T-helper 17 cell (primary cell): Measurements from ENCODE around the gene PARVA. TPM values are rescaled to one million over a fixed set of nuclear protein-coding genes. Genes with fewer than 3 reads are reported as not detected.
"Not testable (repeated sequence)": the region's sequence is repeated elsewhere in the genome, so short reads cannot be mapped to it uniquely, and the experiment has no call there.

Source experiments
- ATAC-seq: fragments of 150-1000 bp; cut with Tn5 transposase; 2 replicates; pipeline ENCODE4 v1.10.0; 2021; ENCODE audit warnings: mild to moderate bottlenecking, moderate library complexity
- DNase-seq, 3 donors: peaks; one replicate each; pipeline versions ENCODE4 v3.0.0 to v3.0.0-alpha.2; 2020 to 2021
- H3K9me3 ChIP-seq: one replicate; pipeline ENCODE4 v1.7.0; 2013; ENCODE audit warnings: low read length, mild to moderate bottlenecking; ENCODE audit not compliant: control insufficient read depth, poor library complexity, severe bottlenecking
- H3K27ac Mint-ChIP-seq: one replicate; pipeline ENCODE4 v1.8.0; 2022; ENCODE audit warnings: mild to moderate bottlenecking, moderate library complexity, mixed read lengths
- H3K27me3 Mint-ChIP-seq: one replicate; pipeline ENCODE4 v1.8.0; 2022; ENCODE audit warnings: mixed read lengths
- H3K36me3 Mint-ChIP-seq: one replicate; pipeline ENCODE4 v1.8.0; 2022; ENCODE audit warnings: low read depth, mixed read lengths
- H3K4me1 Mint-ChIP-seq: one replicate; pipeline ENCODE4 v1.8.0; 2022; ENCODE audit warnings: mild to moderate bottlenecking, mixed read lengths
- H3K4me3 Mint-ChIP-seq: one replicate; pipeline ENCODE4 v1.8.0; 2022; ENCODE audit warnings: mild to moderate bottlenecking, moderate library complexity, mixed read lengths
- total RNA-seq, 4 donors: library from RNA in 2 of 4; stranded (reverse) in 2 of 4; gene quantifications; one replicate each; pipeline ENCODE4 v1.2.3 and lab custom pipeline; 2022 to 2026

The PARVA gene, protein sequence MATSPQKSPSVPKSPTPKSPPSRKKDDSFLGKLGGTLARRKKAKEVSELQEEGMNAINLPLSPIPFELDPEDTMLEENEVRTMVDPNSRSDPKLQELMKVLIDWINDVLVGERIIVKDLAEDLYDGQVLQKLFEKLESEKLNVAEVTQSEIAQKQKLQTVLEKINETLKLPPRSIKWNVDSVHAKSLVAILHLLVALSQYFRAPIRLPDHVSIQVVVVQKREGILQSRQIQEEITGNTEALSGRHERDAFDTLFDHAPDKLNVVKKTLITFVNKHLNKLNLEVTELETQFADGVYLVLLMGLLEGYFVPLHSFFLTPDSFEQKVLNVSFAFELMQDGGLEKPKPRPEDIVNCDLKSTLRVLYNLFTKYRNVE
- total RNA-seq, result 1 to 10 TPM in 1 of 2 donors, under 1 TPM in 1; 0.16 to 1.8 TPM
- 0.35 to 1.5 reads per million in 2 donors for total RNA-seq (lab: John Stamatoyannopoulos, UW)

DNA sequence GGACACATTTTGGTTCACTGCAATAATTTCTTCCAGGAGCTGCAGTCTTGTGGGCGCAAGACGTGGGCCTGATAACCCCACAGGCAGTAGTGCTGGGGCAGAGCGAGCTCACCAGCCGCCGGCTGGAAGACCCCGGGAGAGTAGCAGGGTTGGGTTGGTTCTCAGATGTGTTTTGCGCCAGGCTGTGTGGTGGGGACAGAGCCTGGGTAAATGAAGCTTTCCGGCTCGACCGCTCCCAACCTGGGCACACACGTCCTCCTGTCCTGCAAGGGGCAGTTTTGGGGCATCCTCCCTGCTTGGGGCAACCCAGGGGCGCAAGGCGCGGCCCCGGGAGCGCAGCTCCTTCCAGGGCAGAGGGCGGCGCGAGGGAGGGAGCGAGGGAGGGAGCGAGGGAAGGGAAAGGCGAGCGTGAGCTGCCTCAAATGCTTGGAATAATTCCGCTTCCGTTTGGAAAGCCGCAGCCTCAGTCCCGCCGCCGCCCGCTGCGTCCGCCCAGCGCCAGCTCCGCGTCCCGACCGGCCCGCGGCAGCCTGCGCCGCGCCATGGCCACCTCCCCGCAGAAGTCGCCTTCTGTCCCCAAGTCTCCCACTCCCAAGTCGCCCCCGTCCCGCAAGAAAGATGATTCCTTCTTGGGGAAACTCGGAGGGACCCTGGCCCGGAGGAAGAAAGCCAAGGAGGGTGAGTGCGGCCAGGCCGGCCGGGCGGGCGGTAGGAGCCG is at the start of gene PARVA:
PARVA (plus strand) TSS at position 466 of the 718 bp plus-strand sequence; CDS start at position 543, 77 bp downstream.
- Mint-ChIP-seq H3K4me1 (peaks cover 6% of the 10 kb centered on the region), H3K27me3 (peaks cover 8% of the 10 kb centered on the region), H3K27ac (peak within 1 kb of the TSS; percentile 61), H3K36me3 (no peaks in the 10 kb centered on the region), H3K4me3 (peak within 1 kb of the TSS; percentile 87)
- DNase-seq (no peak), ATAC-seq (peak; percentile 25)
- no peaks in the 10 kb centered on the region for H3K9me3 ChIP-seq

DNA sequence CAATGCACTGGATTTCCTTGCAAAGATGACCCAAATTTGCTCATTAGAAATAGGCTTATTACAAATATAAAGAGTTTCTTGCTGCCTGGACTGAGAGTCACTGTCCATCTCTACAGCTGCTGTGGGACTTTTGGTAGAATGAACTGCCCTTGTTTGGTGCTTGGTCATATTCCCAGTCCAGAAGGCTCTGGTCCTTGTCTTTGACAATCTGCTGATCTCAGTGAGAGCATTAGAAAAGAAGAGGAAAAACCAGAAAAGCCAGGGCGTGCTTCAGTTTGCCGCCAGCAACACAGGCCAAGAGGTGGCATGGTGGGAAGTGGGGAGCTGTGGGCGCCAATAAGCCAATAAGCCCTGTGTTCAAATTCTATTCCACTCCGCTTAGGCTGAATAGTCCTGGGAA is 48.2 kb upstream of the PARVA start:
- H3K27ac Mint-ChIP-seq, result no peak overlapping the region

DNA sequence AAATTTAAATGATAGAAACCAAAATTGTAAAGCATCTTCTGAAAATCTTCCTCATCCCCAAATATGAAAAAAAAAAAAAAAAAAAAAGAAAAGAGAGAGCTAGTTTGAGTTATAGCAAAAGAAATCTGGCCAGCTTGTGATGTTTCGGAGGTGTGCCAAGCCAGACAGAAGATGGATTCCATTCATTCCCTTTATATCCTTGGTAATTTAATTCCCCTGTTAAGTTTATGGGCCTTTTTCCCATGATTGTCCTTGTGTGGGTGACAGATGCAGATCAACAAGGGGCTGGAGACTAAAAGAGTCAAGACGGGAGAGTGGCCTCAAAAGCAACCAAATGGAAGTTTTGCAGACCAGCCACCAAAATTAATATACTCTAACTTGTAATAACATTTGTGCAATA is 47.6 kb upstream of the PARVA start:
- no peaks in the 10 kb centered on the region for H3K27me3 Mint-ChIP-seq
- H3K9me3 ChIP-seq, result no peaks in the 10 kb centered on the region
- ATAC-seq (no peak), DNase-seq (no peak)
- H3K4me3 Mint-ChIP-seq, result no peak overlapping the region
- no peak overlapping the region for H3K27ac Mint-ChIP-seq
- H3K4me1 Mint-ChIP-seq, result peaks cover 4% of the 10 kb centered on the region
- H3K36me3 Mint-ChIP-seq, result peaks cover 6% of the 10 kb centered on the region

More for the DNA sequence above, 48.2 kb upstream of the PARVA start:
- no peak for DNase-seq
- Mint-ChIP-seq H3K36me3 (peaks cover 10% of the 10 kb centered on the region), H3K27me3 (no peaks in the 10 kb centered on the region), H3K4me3 (no peak overlapping the region), H3K4me1 (peaks cover 4% of the 10 kb centered on the region)
- no peaks in the 10 kb centered on the region for H3K9me3 ChIP-seq
- ATAC-seq, result no peak

DNA sequence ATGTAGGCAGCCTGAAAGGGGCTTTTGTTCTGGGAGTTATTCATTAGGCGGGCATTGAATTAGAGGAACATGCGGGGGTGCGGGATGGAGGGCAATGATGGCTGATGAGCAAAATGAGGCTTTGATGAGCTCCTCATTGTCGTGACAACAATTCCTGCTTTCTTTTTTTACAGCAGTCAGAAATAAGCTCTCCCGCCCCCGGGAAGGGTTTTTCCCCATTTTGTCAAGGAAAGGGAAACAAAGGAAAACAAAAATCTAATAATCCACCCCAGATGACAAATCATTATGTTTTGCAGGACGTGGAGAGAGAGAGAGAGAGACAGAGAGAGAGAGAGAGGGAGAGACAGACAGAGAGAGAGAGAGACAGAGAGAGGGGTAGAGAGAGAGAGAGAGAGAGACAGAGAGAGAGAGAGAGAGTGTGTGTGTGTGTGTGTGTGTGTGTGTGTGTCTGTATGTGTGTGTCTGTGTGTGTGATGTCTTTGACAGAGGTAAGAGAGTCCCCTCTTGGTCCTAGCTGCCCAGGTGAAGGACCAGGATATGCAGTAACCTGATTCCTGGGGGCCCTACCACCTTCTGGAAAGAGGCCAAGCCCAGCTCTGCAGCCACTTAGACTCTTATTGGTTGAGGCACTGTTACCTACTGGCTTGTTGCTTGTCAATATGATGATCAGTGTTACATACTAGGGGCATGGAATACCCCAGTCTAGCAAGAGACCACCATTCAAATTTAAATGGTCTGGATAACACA is 46.7 kb upstream of the PARVA start:
- peaks cover 4% of the 10 kb centered on the region for H3K4me1 Mint-ChIP-seq
- ATAC-seq, result no peak
- H3K27ac Mint-ChIP-seq, result peak overlapping the region; percentile 47
- no peak for DNase-seq
- H3K27me3 Mint-ChIP-seq, result no peaks in the 10 kb centered on the region
- H3K36me3 Mint-ChIP-seq, result peaks cover 6% of the 10 kb centered on the region
- no peaks in the 10 kb centered on the region for H3K9me3 ChIP-seq
- H3K4me3 Mint-ChIP-seq, result no peak overlapping the region

DNA sequence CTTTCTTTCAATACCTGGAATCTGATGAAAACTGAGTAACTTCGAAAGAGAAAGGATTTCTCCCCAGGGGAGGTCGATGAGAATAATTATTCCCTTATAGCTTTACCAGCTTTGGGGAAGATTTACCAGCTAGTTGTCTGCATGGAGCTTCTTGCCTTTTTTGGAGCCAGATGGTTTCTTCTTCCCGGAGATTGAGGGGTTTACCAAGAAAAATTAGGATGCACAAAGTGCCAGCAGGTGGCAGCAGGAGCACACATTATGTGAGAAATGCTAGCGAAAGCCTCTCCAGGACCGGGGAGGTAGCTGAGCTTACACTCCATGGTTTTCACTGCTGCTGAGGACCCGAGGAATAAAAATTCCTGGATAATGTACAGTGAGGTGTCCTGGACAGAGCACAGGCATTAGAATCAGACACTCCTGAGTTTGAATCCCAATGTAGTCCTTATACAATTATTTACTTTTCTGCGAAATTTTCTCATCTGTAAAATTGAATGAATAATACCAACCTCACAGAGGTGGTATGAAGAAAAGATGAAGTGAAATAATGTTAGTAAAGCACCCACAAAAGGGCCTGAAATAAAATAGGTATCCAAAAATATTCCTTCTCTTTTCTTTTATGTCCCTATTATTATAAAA is 46.0 kb upstream of the PARVA start:
- Mint-ChIP-seq H3K4me3 (no peak overlapping the region), H3K4me1 (peaks cover 4% of the 10 kb centered on the region), H3K27me3 (no peaks in the 10 kb centered on the region), H3K27ac (no peak overlapping the region), H3K36me3 (peaks cover 8% of the 10 kb centered on the region)
- ATAC-seq, result peak; percentile 58
- H3K9me3 ChIP-seq, result no peaks in the 10 kb centered on the region
- peak; percentile 46 to 53 (median 47) for DNase-seq

DNA sequence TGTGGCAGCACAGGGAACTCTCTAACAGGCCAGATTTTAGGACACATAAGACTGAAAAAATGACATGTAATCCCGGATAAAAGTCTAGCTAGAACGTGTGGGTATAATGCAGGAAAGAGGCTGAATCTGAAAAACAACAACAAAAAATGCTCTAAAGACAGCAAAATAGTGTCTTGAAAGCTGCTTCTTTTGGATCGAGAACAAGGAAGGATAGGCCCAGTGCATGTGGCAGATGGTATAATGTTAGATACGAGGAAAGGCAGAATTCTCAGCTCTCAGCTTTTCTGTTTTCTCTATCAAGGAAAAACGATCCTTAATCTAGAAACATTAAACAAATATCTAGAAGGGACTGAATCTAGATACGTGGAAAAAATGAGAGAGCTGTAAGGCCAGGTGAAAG is 33.8 kb upstream of the PARVA start:
- no peaks in the 10 kb centered on the region for H3K9me3 ChIP-seq
- no peaks in the 10 kb centered on the region for H3K27me3 Mint-ChIP-seq
- no peak for ATAC-seq
- H3K36me3 Mint-ChIP-seq, result peaks cover 5% of the 10 kb centered on the region
- no peak overlapping the region for H3K27ac Mint-ChIP-seq
- no peak for DNase-seq
- no peak overlapping the region for H3K4me3 Mint-ChIP-seq
- peaks cover under 1% of the 10 kb centered on the region for H3K4me1 Mint-ChIP-seq

DNA sequence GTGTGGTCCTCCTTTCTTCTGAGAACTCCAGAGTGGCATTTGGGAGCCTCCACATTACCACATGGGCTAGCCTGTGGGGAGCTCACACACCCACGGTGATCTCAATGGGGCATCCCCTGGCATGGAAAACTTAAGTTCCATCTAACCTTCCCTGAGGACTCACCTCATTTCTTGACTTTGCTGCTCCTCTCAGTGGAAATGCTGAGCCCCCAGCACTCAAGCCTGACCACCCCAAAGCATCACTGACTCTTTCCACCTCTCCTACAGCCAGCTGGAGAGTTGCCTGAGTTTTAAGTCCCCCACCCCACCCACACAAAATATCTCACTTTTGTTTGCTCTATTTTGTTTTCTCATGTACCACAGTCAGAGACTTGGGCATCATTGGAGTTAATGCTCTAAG is 23.8 kb upstream of the PARVA start:
- peaks cover 25% of the 10 kb centered on the region for H3K4me1 Mint-ChIP-seq

DNA sequence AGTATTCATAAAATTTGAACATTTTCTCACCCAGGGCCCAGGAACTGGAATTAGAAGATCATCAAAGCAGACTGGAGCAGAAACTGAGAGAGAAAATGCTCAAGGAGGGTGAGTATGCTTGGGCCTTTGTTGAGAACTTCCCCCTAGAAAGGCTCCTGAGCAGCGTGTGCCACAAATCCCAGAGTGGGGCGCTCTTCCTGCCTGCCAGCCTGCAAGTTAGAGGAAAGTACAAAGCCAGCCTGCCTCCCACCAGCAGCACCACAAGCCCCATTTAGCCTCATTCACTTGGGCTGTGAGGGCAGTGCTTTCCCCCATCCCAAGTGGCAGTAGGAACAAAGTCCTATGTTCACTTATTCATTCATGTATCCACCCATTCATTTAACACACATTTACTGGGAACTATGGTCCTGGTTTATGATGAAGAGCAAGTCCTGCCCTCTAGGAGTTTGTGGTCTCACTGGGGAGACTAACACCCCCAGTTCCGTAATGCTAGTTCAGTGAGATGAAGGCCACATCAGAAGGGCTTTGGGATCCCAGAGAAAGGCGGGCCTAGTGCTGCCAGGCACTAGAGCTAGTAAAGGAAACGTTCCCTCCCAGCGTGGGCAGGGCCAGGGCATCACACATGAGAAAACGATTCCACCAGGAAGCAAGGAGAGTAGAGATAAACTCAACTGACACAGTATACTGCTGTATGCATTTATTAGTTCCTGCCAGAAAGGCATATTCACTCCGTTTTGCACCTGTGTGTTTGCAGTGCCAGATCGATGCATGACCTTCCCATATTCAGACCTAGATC is 22.4 kb upstream of the PARVA start:
- no peak overlapping the region for H3K4me3 Mint-ChIP-seq
- H3K27ac Mint-ChIP-seq, result no peak overlapping the region
- DNase-seq (no peak), ATAC-seq (no peak)
- no peaks in the 10 kb centered on the region for H3K27me3 Mint-ChIP-seq
- peaks cover 6% of the 10 kb centered on the region for H3K36me3 Mint-ChIP-seq
- H3K4me1 Mint-ChIP-seq, result peaks cover 24% of the 10 kb centered on the region
- H3K9me3 ChIP-seq, result no peaks in the 10 kb centered on the region

More for the DNA sequence above, 23.8 kb upstream of the PARVA start:
- H3K4me3 Mint-ChIP-seq, result no peak overlapping the region
- H3K9me3 ChIP-seq, result no peaks in the 10 kb centered on the region
- peak overlapping the region; percentile 2 for H3K27ac Mint-ChIP-seq
- peaks cover 6% of the 10 kb centered on the region for H3K36me3 Mint-ChIP-seq
- ATAC-seq (no peak), DNase-seq (no peak)
- no peaks in the 10 kb centered on the region for H3K27me3 Mint-ChIP-seq

DNA sequence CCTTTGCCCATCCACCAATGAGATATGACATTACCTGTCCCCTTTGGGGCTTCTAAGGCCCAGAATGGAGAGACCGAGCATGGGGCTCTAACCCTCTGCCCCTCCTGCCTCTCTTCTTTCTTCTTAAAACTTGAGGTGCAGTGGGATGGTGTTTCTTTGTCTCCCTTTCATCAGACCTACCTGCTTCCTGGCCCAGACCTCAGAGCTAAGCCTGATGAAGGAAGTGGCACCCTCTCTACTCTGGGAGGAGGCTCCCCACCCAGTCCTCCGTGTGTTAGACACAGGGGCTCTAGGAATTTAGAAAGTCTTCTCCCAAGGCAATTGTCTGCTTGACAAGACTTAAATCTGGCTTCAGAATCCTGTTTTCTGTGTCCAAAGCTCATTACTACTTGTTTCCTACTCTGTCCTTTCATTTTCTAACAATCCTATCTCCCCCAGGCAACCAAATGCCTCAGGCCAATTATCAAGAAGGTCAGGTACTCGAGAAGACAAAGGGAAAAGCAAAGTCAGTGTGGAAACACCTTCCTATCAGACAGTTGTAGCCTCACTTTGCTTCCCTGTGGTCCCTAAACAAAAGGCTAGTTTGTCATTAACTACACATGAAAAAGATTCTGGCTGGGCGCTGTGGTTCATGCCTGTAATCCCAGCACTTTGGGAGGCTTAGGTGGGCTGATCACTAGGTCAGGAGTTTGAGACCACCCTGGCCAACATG is 20.3 kb upstream of the PARVA start:
- no peak for DNase-seq
- no peaks in the 10 kb centered on the region for H3K27me3 Mint-ChIP-seq
- peaks cover 6% of the 10 kb centered on the region for H3K36me3 Mint-ChIP-seq
- ATAC-seq, result peak; percentile 76
- H3K4me3 Mint-ChIP-seq, result peak overlapping the region; percentile 59
- H3K27ac Mint-ChIP-seq, result peak overlapping the region; percentile 86
- peaks cover 24% of the 10 kb centered on the region for H3K4me1 Mint-ChIP-seq
- no peaks in the 10 kb centered on the region for H3K9me3 ChIP-seq

DNA sequence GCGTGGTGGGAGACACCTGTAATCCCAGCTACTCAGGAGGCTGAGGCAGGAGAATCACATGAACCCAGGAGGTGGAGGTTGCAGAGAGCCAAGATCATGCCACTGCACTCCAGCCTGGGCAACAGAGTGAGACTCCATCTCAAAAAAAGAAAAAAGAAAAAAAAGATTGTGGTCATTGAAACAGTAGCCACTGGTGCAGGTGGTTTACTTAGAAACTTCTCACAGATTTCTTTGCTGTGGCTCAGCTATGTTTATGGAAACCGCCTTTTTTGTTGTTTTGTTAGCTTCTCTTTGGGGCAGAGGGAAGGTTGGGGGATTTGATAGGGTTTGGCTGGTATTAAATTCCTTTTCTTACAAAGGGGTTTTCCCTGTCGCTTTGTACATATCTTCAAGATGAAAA is 19.7 kb upstream of the PARVA start:
- H3K9me3 ChIP-seq, H3K27me3 Mint-ChIP-seq, ATAC-seq, H3K4me3 Mint-ChIP-seq, DNase-seq, H3K36me3 Mint-ChIP-seq: not testable (repeated sequence)
- Mint-ChIP-seq H3K4me1 (peaks cover 28% of the 10 kb centered on the region), H3K27ac (peak overlapping the region; percentile 86)

DNA sequence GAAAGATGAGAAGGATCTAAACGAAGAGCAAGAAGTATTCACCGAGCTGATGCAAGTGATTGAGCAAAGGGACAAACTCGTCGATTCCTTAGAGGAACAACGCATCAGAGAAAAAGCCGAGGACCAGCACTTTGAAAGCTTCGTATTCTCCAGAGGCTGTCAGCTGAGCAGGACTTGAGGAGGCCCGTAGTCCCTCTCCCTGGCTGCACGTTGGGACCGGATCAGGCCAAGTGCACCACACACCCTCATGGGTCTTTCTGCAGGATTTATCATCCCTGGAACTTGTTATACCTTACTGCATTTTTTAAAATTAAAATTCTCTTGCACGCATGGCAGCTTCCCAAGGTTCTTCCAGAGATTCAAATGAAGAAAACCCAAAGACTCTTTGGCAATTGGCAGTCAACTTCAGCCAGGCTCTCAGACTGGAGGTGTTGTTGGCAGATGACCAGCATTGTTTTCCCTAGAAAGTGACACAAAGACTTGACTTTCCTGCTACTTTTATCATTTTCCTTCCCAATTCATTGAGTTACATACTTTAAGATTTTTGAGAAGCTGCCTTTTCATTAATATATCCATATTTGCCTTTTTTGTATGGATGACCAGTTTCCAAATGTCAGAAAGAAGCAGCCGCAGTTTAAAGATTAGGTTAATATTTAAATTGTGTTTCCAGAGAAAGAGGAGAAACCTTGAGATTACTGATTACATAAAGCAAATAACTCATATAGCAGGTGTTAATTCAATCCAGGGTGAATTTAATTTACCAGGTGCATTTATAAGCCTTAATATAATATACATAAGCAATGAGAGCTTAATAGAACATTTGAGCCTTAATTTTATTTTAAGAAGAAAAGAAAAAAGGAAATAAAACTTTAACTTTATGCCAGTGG is 18.8 kb upstream of the PARVA start:
- DNase-seq (no peak), ATAC-seq (no peak)
- H3K9me3 ChIP-seq, result no peaks in the 10 kb centered on the region
- Mint-ChIP-seq H3K27ac (peak overlapping the region; percentile 86), H3K4me3 (no peak overlapping the region), H3K27me3 (no peaks in the 10 kb centered on the region), H3K4me1 (peaks cover 34% of the 10 kb centered on the region), H3K36me3 (peaks cover 5% of the 10 kb centered on the region)
